GM23248 (cell line): ENCODE results near the gene C19orf33. TPM values are rescaled to one million over a fixed set of nuclear protein-coding genes. Genes with fewer than 3 reads are reported as not detected.

ENCODE experiments used
- DNase-seq: peaks from one replicate; pipeline ENCODE4 v3.0.0-alpha.2; 2015
- H2AFZ ChIP-seq: fragments of 200-600 bp; sonication (generic); 2 replicates; pipeline ENCODE4 v1.6.1; 2016; ENCODE audit warnings: antibody characterized with exemption
- H3F3A ChIP-seq: fragments of 200-600 bp; sonication (generic); 2 replicates; pipeline ENCODE4 v1.6.1; 2016; ENCODE audit warnings: mild to moderate bottlenecking, antibody characterized with exemption, mixed run types; ENCODE audit not compliant: insufficient read depth
- H3K27ac ChIP-seq: fragments of 200-600 bp; sonication (generic); 2 replicates; pipeline ENCODE4 v1.5.1; 2016; ENCODE audit warnings: mild to moderate bottlenecking
- H3K27me3 ChIP-seq: fragments of 200-600 bp; sonication (generic); replicated peaks from 2 replicates; pipeline ENCODE4 v1.6.1; 2016; ENCODE audit warnings: mild to moderate bottlenecking; ENCODE audit not compliant: insufficient read depth
- H3K36me3 ChIP-seq: fragments of 200-600 bp; sonication (generic); 2 replicates; pipeline ENCODE4 v1.6.1; 2016; ENCODE audit warnings: low read depth, mild to moderate bottlenecking
- H3K4me1 ChIP-seq: fragments of 200-600 bp; sonication (generic); 2 replicates; pipeline ENCODE4 v1.6.1; 2016; ENCODE audit warnings: mild to moderate bottlenecking; ENCODE audit not compliant: insufficient read depth
- H3K4me2 ChIP-seq: fragments of 200-600 bp; sonication (generic); one replicate; pipeline ENCODE4 v1.6.1; 2016; ENCODE audit warnings: mild to moderate bottlenecking; ENCODE audit not compliant: unreplicated experiment
- H3K4me3 ChIP-seq: fragments of 200-600 bp; sonication (generic); 2 replicates; pipeline ENCODE4 v1.5.1; 2016; ENCODE audit warnings: mild to moderate bottlenecking
- H3K79me2 ChIP-seq: fragments of 200-600 bp; sonication (generic); 2 replicates; pipeline ENCODE4 v1.6.1; 2016; ENCODE audit warnings: mild to moderate bottlenecking; ENCODE audit not compliant: insufficient read depth
- H3K9ac ChIP-seq: fragments of 200-600 bp; sonication (generic); 2 replicates; pipeline ENCODE4 v1.6.1; 2016; ENCODE audit warnings: mild to moderate bottlenecking
- H3K9me2 ChIP-seq: fragments of 200-600 bp; sonication (generic); 2 replicates; pipeline ENCODE4 v1.6.1; 2016; ENCODE audit warnings: mixed run types, mild to moderate bottlenecking, moderate library complexity; ENCODE audit not compliant: insufficient read depth
- H3K9me3 ChIP-seq: fragments of 200-600 bp; sonication (generic); one replicate; pipeline ENCODE4 v1.6.1; 2017; ENCODE audit warnings: low read depth
- H4K20me1 ChIP-seq: fragments of 200-600 bp; sonication (generic); 2 replicates; pipeline ENCODE4 v1.6.0; 2016; ENCODE audit not compliant: insufficient read depth
- EZH2 ChIP-seq: fragments of 200-600 bp; sonication (generic); IDR thresholded peaks from 2 replicates; pipeline ENCODE4 v1.6.1; 2018; ENCODE audit warnings: antibody characterized with exemption, mild to moderate bottlenecking; ENCODE audit not compliant: insufficient read depth, poor library complexity, severe bottlenecking
- EZH2phosphoT487 ChIP-seq: fragments of 200-600 bp; sonication (generic); IDR thresholded peaks from 2 replicates; pipeline ENCODE4 v1.6.1; 2018; ENCODE audit warnings: antibody characterized with exemption, moderate library complexity, mild to moderate bottlenecking, low read depth; ENCODE audit not compliant: insufficient read depth
- WGBS, 2 experiments: methylation state at CpG; one replicate each; pipeline ENCODE4 v1.1.6; 2015 to 2017; ENCODE audit warnings: low lambda C conversion rate in 2 of 2, low coverage in 1 of 2; ENCODE audit errors: missing lambda C conversion rate in 2 of 2; 5-methylcytosine and 5-hydroxymethylcytosine counted together
- in situ Hi-C: fragments of 300-500 bp; cut with MboI; formaldehyde crosslinking; loops from 2 replicates; pipeline ENCODE4 v1.15.0; 2020
- polyA plus RNA-seq: library from polyadenylated mRNA; unstranded; fragments of >200 nt; fragmentation: Nextera tagmentation; extraction: Ambion mirVana; gene quantifications from 2 replicates; pipeline ENCODE4 v1.2.1, GENCODE V29; 2016
- total RNA-seq: library from RNA; depleted of rRNA; stranded (reverse); fragments of >200 nt; shearing (Covaris generic); gene quantifications from 2 replicates; pipeline ENCODE4 v1.2.3, GENCODE V29; 2014

C19orf33 gene
- total and polyA plus RNA-seq, 2 experiments from 2014 or later: not detected

- peaks cover 50% of the 10 kb centered on the region for H3K79me2 ChIP-seq
- WGBS, 2 experiments: 95 to 99% methylated on average over 6 of the region's 6 CpGs
- no peak overlapping the region for H2AFZ ChIP-seq
- no peaks in the 10 kb centered on the region for H3K27me3 ChIP-seq
- H3K4me3 ChIP-seq: no peak overlapping the region
- H3F3A ChIP-seq: no peaks in the 10 kb centered on the region
- no peaks in the 10 kb centered on the region for H4K20me1 ChIP-seq
- H3K4me1 ChIP-seq: no peaks in the 10 kb centered on the region
- DNase-seq: no peak
- TF ChIP-seq EZH2phosphoT487: no peak
- TF ChIP-seq EZH2: no peak
- no peak overlapping the region for H3K27ac ChIP-seq
- H3K9ac ChIP-seq: no peak overlapping the region
- H3K9me3 ChIP-seq: no peaks in the 10 kb centered on the region
- no peaks in the 10 kb centered on the region; the same call in 1 of the 2 replicates for H3K36me3 ChIP-seq
- no peak overlapping the region for H3K4me2 ChIP-seq
- in situ Hi-C loops: no loop called here
- H3K9me2 ChIP-seq: no peaks in the 10 kb centered on the region
Measured at GRCh38 chr19:38310986-38311385, 6.9 kb downstream of the C19orf33 start.

GRCh38 chr19:38315657-38316476 is 11.8 kb downstream of the C19orf33 start, which contains the start of gene YIF1B:
YIF1B (minus strand) TSS chr19:38315947; CDS start chr19:38315917, 30 bp downstream.
- Histone ChIP-seq H4K20me1 (no peaks in the 10 kb centered on the region), H3K4me1 (peaks cover 2% of the 10 kb centered on the region; the same call in 1 of the 2 replicates), H3K9me2 (no peaks in the 10 kb centered on the region), H2AFZ (peak within 1 kb of the TSS; percentile 89), H3K79me2 (peaks cover 62% of the 10 kb centered on the region), H3K4me2 (peak within 1 kb of the TSS; percentile 100), H3K27me3 (no peaks in the 10 kb centered on the region), H3K27ac (peak within 1 kb of the TSS; percentile 58), H3K9me3 (no peaks in the 10 kb centered on the region), H3K9ac (peak within 1 kb of the TSS; percentile 86), H3K4me3 (peak within 1 kb of the TSS; percentile 83), H3K36me3 (no peaks in the 10 kb centered on the region), H3F3A (0 out of 2 replicates have a peak, but pooled peaks cover under 1% of the 10 kb centered on the region)
- 3 to 6% methylated on average over 18 to 51 of the region's 64 CpGs for WGBS, 2 experiments
- in situ Hi-C loops: no loop called here
- TF ChIP-seq EZH2 (no peak), EZH2phosphoT487 (no peak)
- peak; percentile 99 for DNase-seq

- Histone ChIP-seq H3K4me2 (peak overlapping the region; percentile 29), H3K4me1 (peaks cover 9% of the 10 kb centered on the region), H3K9me2 (no peaks in the 10 kb centered on the region), H3K79me2 (peaks cover 63% of the 10 kb centered on the region), H3F3A (peaks cover 7% of the 10 kb centered on the region; the same call in 1 of the 2 replicates), H3K4me3 (peak overlapping the region; percentile 49), H3K36me3 (no peaks in the 10 kb centered on the region), H3K9ac (peak overlapping the region; percentile 72), H2AFZ (peak overlapping the region; percentile 75), H3K27ac (peak overlapping the region; percentile 58), H3K9me3 (no peaks in the 10 kb centered on the region), H4K20me1 (no peaks in the 10 kb centered on the region), H3K27me3 (no peaks in the 10 kb centered on the region)
- 38% methylated on average over 8 of the region's 8 CpGs for WGBS, 2 experiments
- in situ Hi-C loops: no loop called here
- TF ChIP-seq EZH2: no peak
- no peak for TF ChIP-seq EZH2phosphoT487
- no peak for DNase-seq
Measured at GRCh38 chr19:38316477-38317067, 12.5 kb downstream of the C19orf33 start.

- H3K9ac ChIP-seq: no peak overlapping the region
- peaks cover 8% of the 10 kb centered on the region; the same call in 1 of the 2 replicates for H3F3A ChIP-seq
- H3K4me3 ChIP-seq: no peak overlapping the region
- H3K4me2 ChIP-seq: no peak overlapping the region
- H3K4me1 ChIP-seq: peaks cover 13% of the 10 kb centered on the region
- peaks cover 1% of the 10 kb centered on the region; the same call in 1 of the 2 replicates for H4K20me1 ChIP-seq
- H3K27ac ChIP-seq: no peak overlapping the region
- no peaks in the 10 kb centered on the region for H3K9me3 ChIP-seq
- DNase-seq: no peak
- H3K27me3 ChIP-seq: no peaks in the 10 kb centered on the region
- H2AFZ ChIP-seq: no peak overlapping the region
- no peaks in the 10 kb centered on the region for H3K36me3 ChIP-seq
- TF ChIP-seq EZH2 (no peak), EZH2phosphoT487 (no peak)
- WGBS, 2 experiments: 87 to 90% methylated on average over 11 of the region's 11 CpGs
- no peaks in the 10 kb centered on the region for H3K9me2 ChIP-seq
- peaks cover 62% of the 10 kb centered on the region for H3K79me2 ChIP-seq
- in situ Hi-C loops: no loop called here
Measured at GRCh38 chr19:38317104-38317612, 13.1 kb downstream of the C19orf33 start.
